A549 (cell line): ENCODE measurements around the gene FILIP1L. TPM values are rescaled to one million over a fixed set of nuclear protein-coding genes. Genes with fewer than 3 reads are reported as not detected.

Experiments used
- ATAC-seq, 2 experiments: fragments of 200-7000 bp in 1 of 2; fragments of >200 bp in 1 of 2; cut with Nextera tagmentation in 1 of 2; cut with Tn5 transposase in 1 of 2; 3 replicates each; pipeline versions ENCODE4 v1.8.0 to v1.9.1; 2018 to 2020; ENCODE audit warnings: mild to moderate bottlenecking in 1 of 2, moderate library complexity in 1 of 2
- CTCF ChIA-PET: fragments of 300-600 bp; sonication (Branson Sonifier 250); formaldehyde crosslinking; extraction: SDS; loops from one replicate; lab custom pipeline; 2021; ENCODE audit warnings: antibody characterized with exemption, inconsistent platforms; lab: Yijun Ruan, JAX
- POLR2A ChIA-PET: fragments of 350-600 bp; formaldehyde crosslinking; extraction: SDS; loops from one replicate; lab custom pipeline; 2021; ENCODE audit warnings: antibody characterized with exemption, inconsistent platforms; lab: Yijun Ruan, JAX
- DNase-seq, 2 experiments: peaks; one replicate each; pipeline versions ENCODE4 v3.0.0 to v3.0.0-alpha.2; 2011 to 2016; ENCODE audit warnings: low read depth in 1 of 2, low spot score in 1 of 2
- FAIRE-seq: peaks from 2 replicates; lab custom pipeline; 2011; peaks lifted over from hg19 to GRCh38; lab: Jason Lieb, UNC
- H3K27ac ChIP-seq, 2 experiments: fragments of >200 bp; sonication (Bioruptor Twin); formaldehyde crosslinking; 3 replicates each; pipeline ENCODE4 v1.5.1; 2016 to 2017
- H3K4me1 ChIP-seq: fragments of >200 bp; sonication (Bioruptor Twin); formaldehyde crosslinking; 3 replicates; pipeline ENCODE4 v1.6.1; 2016
- H3K4me2 ChIP-seq: fragments of >200 bp; sonication (Bioruptor Twin); formaldehyde crosslinking; 3 replicates; pipeline ENCODE4 v1.6.1; 2016
- H3K4me3 ChIP-seq: fragments of >200 bp; sonication (Bioruptor Twin); formaldehyde crosslinking; 3 replicates; pipeline ENCODE4 v1.5.1; 2016
- H3K9me3 ChIP-seq: fragments of >200 bp; sonication (Bioruptor Twin); formaldehyde crosslinking; 3 replicates; pipeline ENCODE4 v1.6.1; 2016
- BCL3 ChIP-seq: fragments of >200 bp; sonication (Bioruptor Twin); formaldehyde crosslinking; IDR thresholded peaks from 3 replicates; pipeline ENCODE4 v1.6.1; 2016
- CHD2 ChIP-seq: fragments of 150-350 bp; IDR thresholded peaks from 2 replicates; pipeline ENCODE4 v1.6.1; 2014; ENCODE audit warnings: low read length; ENCODE audit not compliant: partially characterized antibody
- EP300 ChIP-seq, 2 experiments: fragments of >200 bp; sonication (Bioruptor Twin); formaldehyde crosslinking; IDR thresholded peaks; 2 replicates in 1 of 2; 3 replicates in 1 of 2; pipeline ENCODE4 v1.6.1; 2016 to 2017
- ESRRA ChIP-seq: fragments of 150-350 bp; IDR thresholded peaks from 2 replicates; pipeline ENCODE4 v1.6.1; 2014; ENCODE audit warnings: mild to moderate bottlenecking, low read length, borderline replicate concordance
- HEYL ChIP-seq: fragments of 250-450 bp; sonication (Bioruptor Pico); IDR thresholded peaks from 2 replicates; pipeline ENCODE4 v1.8.0; 2021; ENCODE audit warnings: mild to moderate bottlenecking, moderate library complexity
- HOXB5 ChIP-seq: fragments of 250-450 bp; sonication (Bioruptor Pico); IDR thresholded peaks from 2 replicates; pipeline ENCODE4 v1.5.0; 2020; ENCODE audit warnings: mild to moderate bottlenecking, moderate library complexity
- JUN ChIP-seq, 2 experiments: fragments of >200 bp; sonication (Bioruptor Twin); formaldehyde crosslinking; IDR thresholded peaks; 2 replicates in 1 of 2; 3 replicates in 1 of 2; pipeline ENCODE4 v1.6.1; 2016 to 2017
- NR3C1 ChIP-seq: fragments of >200 bp; sonication (Bioruptor Twin); formaldehyde crosslinking; IDR thresholded peaks from 3 replicates; pipeline ENCODE4 v1.6.1; 2017
- POLR2A ChIP-seq: IDR thresholded peaks from 2 replicates; pipeline ENCODE4 v1.6.1; 2012; ENCODE audit warnings: mild to moderate bottlenecking, low read length
- POLR2AphosphoS2 ChIP-seq: conservative IDR thresholded peaks from 2 replicates; pipeline ENCODE4 v1.6.1; 2012; ENCODE audit warnings: low read length, improper control_type of control experiment, inconsistent platforms
- REST ChIP-seq: fragments of 200-600 bp; sonication (generic); IDR thresholded peaks from 2 replicates; pipeline ENCODE4 v1.6.1; 2016; ENCODE audit warnings: antibody characterized with exemption, mild to moderate bottlenecking, moderate library complexity
- SMC3 ChIP-seq: fragments of >200 bp; sonication (Bioruptor Twin); formaldehyde crosslinking; IDR thresholded peaks from 3 replicates; pipeline ENCODE4 v1.6.1; 2018; ENCODE audit warnings: inconsistent platforms
- SREBF2 ChIP-seq: fragments of 450-650 bp; IDR thresholded peaks from 2 replicates; pipeline ENCODE4 v1.6.1; 2014; ENCODE audit warnings: mild to moderate bottlenecking, moderate library complexity
- WGBS: methylation state at CpG from one replicate; pipeline ENCODE4 v1.1.6; 2017; ENCODE audit errors: missing lambda C conversion rate; 5-methylcytosine and 5-hydroxymethylcytosine counted together
- polyA plus RNA-seq, 4 experiments: library from polyadenylated mRNA; depleted of rRNA in 3 of 4; stranded (reverse); fragments of >200 nt; fragmentation: RNase III in 1 of 4; extraction: RNeasy Plus Mini Kit Qiagen cat#74134 plus additional on column Dnase treatment in 1 of 4; gene quantifications; 2 replicates in 3 of 4; 3 replicates in 1 of 4; pipeline ENCODE4 v1.2.3, GENCODE V29; 2011 to 2017
- TF ChIP-seq, protein P1 (sequence below): fragments of 150-350 bp; IDR thresholded peaks from 2 replicates; pipeline ENCODE4 v1.6.1; 2014; ENCODE audit warnings: low read depth, mild to moderate bottlenecking, low read length
- TF ChIP-seq, protein P2 (sequence below): fragments of >200 bp; sonication (Bioruptor Twin); formaldehyde crosslinking; IDR thresholded peaks from 2 replicates; pipeline ENCODE4 v1.6.1; 2016
- TF ChIP-seq, protein P3 (sequence below): fragments of 250-450 bp; sonication (Bioruptor Pico); IDR thresholded peaks from 2 replicates; pipeline ENCODE4 v1.5.0; 2021; ENCODE audit warnings: mild to moderate bottlenecking, moderate library complexity, borderline replicate concordance

FILIP1L gene
- polyA plus RNA-seq, 2 of the 4 experiments (the other 2 are of a cell fraction), result 0.19 to 0.45 TPM

DNA sequence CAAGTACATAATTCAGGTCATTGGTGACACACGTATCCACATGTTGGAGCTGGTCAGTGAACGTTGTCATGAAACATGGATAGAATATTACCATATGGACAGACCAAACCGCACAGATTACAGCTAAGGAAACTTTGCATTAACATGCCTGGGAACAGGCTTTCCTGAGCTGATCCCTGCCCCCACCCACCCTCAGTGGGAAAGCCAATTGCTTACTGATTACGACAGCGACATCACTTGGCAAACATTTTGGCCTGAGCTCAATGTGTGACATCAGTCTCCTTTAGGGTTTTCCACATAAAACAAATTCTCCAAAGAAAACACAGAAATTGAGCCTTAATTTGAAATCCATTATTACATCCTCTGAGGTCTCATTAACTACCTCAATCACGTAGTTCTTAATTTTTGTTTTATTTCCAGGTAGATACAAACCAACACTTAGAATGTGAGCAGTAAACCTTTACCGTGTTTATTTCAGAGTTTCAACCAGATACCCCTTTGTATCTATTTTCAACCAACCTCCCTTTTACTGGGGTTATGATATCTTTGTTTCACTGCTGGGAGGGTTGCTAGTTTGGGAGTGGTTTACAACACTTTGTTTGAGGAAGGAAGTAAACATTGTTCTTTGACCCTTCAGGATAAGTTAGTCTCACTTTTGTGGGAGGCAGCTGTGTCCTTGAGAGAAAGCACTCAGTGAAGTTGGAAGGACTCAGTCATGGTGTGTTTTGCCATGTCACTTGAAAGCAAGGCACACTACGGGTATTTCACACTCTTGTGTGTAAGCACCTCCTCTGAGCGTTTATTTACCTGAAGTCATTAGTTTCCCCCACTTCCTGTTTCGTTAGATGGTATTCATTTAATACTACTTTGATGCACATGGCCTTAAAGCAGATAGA lies 193.6 kb downstream of the FILIP1L start:
- H3K4me3 ChIP-seq, result no peak overlapping the region
- peaks cover 23% of the 10 kb centered on the region for H3K4me1 ChIP-seq
- TF ChIP-seq POLR2AphosphoS2 (no peak), CHD2 (no peak), REST (no peak), NR3C1 (no peak), JUN (IDR thresholded peaks at IDR 0.05) (no peak), ESRRA (no peak)
- TF ChIP-seq, protein P1, sequence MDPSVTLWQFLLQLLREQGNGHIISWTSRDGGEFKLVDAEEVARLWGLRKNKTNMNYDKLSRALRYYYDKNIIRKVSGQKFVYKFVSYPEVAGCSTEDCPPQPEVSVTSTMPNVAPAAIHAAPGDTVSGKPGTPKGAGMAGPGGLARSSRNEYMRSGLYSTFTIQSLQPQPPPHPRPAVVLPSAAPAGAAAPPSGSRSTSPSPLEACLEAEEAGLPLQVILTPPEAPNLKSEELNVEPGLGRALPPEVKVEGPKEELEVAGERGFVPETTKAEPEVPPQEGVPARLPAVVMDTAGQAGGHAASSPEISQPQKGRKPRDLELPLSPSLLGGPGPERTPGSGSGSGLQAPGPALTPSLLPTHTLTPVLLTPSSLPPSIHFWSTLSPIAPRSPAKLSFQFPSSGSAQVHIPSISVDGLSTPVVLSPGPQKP, result no peak
- FAIRE-seq (no peak), ATAC-seq (no peak), DNase-seq (peak in 1 of 2 experiments; percentile 33)
- POLR2A ChIA-PET, result no interaction called here
- H3K27ac ChIP-seq, result peak overlapping the region; percentile 25 to 29; a peak in 3 of 6 replicates
- peak overlapping the region; percentile 54 for H3K4me2 ChIP-seq
- WGBS, result 81% methylated on average over 10 of the region's 10 CpGs
- CTCF ChIA-PET, result no interaction called here
- no peaks in the 10 kb centered on the region for H3K9me3 ChIP-seq

- Histone ChIP-seq H3K4me3 (no peak overlapping the region), H3K9me3 (no peaks in the 10 kb centered on the region), H3K27ac (no peak overlapping the region), H3K4me2 (no peak overlapping the region), H3K4me1 (peaks cover 19% of the 10 kb centered on the region)
- ChIA-PET CTCF (interaction anchor here (1.3 kb wide), 1 partner anchor 334 kb away, joined by 3 read pairs; no protein-coding TSS in a partner anchor), POLR2A (no interaction called here)
- ATAC-seq (no peak), FAIRE-seq (no peak), DNase-seq (no peak)
- TF ChIP-seq BCL3 (no peak), HOXB5 (CRISPR knock-in tag) (no peak), SMC3 (no peak), HEYL (CRISPR knock-in tag) (no peak)
- TF ChIP-seq, protein P2, sequence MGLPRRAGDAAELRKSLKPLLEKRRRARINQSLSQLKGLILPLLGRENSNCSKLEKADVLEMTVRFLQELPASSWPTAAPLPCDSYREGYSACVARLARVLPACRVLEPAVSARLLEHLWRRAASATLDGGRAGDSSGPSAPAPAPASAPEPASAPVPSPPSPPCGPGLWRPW, result no peak
Measured at GRCh38 chr3:99919694-99920093, 194.6 kb downstream of the FILIP1L start.

- TF ChIP-seq, protein P2, result no peak
- TF ChIP-seq EP300 (IDR thresholded peaks at IDR 0.05), result no peak
- TF ChIP-seq, protein P3, sequence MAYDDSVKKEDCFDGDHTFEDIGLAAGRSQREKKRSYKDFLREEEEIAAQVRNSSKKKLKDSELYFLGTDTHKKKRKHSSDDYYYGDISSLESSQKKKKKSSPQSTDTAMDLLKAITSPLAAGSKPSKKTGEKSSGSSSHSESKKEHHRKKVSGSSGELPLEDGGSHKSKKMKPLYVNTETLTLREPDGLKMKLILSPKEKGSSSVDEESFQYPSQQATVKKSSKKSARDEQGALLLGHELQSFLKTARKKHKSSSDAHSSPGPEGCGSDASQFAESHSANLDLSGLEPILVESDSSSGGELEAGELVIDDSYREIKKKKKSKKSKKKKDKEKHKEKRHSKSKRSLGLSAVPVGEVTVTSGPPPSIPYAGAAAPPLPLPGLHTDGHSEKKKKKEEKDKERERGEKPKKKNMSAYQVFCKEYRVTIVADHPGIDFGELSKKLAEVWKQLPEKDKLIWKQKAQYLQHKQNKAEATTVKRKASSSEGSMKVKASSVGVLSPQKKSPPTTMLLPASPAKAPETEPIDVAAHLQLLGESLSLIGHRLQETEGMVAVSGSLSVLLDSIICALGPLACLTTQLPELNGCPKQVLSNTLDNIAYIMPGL (CRISPR knock-in tag), result no peak
- no peak for TF ChIP-seq SREBF2
- TF ChIP-seq REST, result no peak
- TF ChIP-seq POLR2A, result no peak
- TF ChIP-seq SMC3, result no peak
- no peak for TF ChIP-seq JUN (IDR thresholded peaks at IDR 0.05)
- TF ChIP-seq BCL3, result no peak
- ATAC-seq, result no peak
- FAIRE-seq, result no peak
- no peak overlapping the region for H3K27ac ChIP-seq
- no peak overlapping the region for H3K4me3 ChIP-seq
- peaks cover 19% of the 10 kb centered on the region for H3K4me1 ChIP-seq
- CTCF ChIA-PET, result interaction anchor here (1.3 kb wide), 1 partner anchor 335 kb away, joined by 3 read pairs; no protein-coding TSS in a partner anchor
- no peak overlapping the region for H3K4me2 ChIP-seq
- no peak for DNase-seq
- POLR2A ChIA-PET, result no interaction called here
- no peaks in the 10 kb centered on the region for H3K9me3 ChIP-seq
Measured at GRCh38 chr3:99918715-99919114, 195.6 kb downstream of the FILIP1L start.
